Activated naive CD4-positive, alpha-beta T cell treated with Interleukin-2 at 50 U/mL for 16 hours (primary cell): ENCODE measurements around the gene CDH2.

Source experiments
- DNase-seq: peaks from one replicate; pipeline ENCODE4 v3.0.0-alpha.2; 2020

The CDH2 gene

DNA sequence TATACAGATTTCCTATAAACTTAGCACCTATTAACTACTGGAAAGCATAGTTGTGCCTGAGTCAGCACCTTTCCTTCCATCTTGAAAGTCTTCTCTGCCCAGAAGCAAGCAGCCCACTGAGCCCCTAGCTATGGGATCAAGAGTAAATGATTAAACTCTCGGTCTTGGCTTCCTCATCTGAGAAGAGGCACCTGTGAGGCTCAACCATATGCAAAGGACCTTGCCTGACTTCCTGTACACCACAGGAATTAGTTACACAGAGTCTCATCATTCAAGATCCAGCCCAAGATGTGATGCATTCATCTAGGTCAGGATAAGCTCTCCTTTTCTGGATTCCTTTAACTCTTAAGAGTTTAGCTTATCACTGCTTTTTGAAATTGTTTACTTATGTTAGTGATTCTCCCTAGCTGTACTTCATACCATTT, 96.0 kb downstream of the CDH2 start:
- no peak for DNase-seq

DNA sequence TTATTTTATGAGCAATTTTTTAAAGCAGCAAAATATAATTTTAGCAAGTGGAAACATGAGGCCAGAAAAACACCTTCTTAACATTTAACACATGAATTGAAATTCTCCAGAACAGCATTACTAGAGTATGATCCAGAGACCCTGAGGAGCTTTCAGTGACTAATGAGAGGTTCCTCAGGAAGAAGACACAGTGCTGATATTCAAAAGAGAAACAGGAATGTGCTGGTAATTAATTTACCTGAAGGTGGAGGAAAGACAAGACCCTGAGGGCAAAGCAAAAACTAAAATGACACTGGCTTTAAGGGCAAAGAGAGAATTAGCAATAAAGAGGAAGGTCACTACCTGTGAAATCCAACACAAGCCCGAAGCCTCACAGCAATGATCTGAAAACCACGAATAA, 97.0 kb downstream of the CDH2 start:
- DNase-seq, result no peak

DNA sequence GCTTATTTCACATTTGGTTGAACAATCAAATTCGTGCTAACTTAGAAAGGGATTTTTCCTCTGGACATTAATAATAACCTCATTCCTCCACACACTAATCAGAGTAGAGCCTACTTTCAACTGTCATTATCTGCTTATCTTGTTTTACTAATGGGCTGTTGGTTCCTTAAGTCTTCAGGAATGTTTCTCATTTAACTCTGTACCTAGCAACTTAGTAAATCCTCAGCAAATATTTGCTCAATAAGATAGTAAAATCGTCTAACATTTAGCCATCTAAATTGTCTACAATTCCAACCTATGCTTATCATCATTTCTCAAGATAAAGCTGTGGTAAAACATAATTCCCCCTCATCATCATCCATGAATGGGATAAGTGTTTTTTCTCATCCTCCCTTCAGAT, 98.1 kb downstream of the CDH2 start:
- no peak for DNase-seq

DNA sequence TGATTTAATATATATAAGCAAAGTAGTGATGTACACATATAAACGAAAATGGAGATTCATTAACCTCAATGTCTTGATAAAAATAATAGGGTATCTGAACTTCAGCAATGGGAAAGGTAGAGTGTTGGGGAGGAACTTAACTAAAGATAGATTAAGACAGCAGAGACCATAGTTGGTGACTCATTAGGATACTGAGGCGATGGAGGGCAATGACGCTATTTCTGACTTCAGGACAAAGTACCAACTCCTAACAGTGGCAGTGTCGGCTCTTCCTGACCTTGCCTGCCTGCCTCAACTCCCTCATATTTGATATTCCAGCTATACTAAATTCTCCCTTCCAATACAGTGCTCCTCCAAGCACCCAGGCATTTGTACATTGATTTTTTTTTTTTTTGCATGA, 98.6 kb downstream of the CDH2 start:
- DNase-seq, result no peak

DNA sequence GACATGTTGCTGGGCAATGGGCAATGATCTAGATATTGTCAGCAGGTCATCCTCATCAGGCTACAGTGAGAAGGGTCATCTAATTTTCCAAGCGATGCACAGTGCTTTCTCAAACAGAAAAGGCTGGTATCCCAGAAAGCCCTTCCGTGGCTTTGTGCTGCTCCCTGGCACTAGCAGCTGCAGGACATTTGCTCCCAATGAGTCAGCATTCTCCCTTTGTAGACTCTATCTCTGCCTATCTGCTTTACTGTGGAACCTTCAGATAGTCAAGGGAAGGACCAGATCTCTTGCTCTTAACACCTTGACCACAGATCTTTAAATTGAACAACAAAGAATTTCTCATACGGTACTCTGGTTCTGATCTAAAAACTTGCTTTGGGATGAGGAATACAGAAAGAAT, 101.4 kb downstream of the CDH2 start:
- DNase-seq, result no peak

DNA sequence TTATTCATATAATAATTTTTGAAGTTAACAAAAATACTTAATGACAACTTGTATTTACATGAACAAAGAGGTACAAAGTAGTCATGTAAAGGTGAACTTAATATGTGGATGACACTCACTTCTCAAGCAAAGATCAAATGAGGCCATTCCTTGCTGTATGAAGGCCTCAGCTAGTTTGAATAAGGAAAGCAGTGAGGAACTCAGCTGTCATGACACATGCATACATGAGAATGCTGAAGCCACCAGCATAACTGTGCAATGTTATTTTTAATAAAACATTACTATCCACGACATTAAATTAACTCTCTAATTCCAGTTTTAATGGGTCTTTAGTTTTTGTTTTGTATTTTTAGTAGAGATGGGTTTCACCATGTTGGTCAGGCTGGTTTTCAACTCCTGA, 102.9 kb downstream of the CDH2 start:
- DNase-seq, result no peak

DNA sequence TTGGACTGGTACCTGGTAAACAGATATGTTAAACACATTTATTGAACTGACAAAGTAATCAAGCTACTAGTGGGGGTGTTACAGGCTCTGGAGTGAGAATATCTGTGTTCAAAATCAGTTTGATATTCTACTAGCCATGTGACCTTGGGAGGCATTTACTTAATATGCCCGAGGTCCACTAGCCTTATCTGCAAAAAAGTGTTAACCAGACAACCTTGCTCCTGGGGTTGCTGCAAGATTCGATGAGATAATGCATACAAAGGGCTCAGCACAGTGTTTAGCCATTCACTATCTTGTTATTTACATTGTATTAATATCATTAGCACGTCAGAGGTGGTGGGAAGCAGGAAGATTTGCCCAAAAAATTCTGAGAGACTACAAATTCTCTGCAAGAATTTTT, 103.3 kb downstream of the CDH2 start:
- no peak for DNase-seq

DNA sequence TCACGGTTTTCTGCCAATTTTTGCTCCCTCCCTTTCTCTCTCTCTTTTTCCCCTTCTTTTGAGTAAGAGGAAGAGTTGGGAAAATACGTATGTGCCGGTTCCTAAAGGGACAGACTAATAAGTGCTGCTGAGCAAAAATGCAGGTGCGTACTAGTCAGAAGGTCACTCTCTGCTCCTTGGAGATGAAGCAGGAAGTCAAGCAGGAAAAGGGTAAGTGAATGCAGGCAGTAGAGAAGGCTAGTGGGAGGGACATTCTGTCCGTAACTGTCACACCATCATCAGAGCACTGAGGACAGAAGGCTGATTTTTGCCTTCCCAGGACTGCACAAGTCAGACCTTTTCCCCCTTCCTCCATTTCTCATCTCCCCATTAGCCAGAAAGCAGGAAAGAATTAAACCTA, 105.7 kb downstream of the CDH2 start:
- DNase-seq, result no peak

DNA sequence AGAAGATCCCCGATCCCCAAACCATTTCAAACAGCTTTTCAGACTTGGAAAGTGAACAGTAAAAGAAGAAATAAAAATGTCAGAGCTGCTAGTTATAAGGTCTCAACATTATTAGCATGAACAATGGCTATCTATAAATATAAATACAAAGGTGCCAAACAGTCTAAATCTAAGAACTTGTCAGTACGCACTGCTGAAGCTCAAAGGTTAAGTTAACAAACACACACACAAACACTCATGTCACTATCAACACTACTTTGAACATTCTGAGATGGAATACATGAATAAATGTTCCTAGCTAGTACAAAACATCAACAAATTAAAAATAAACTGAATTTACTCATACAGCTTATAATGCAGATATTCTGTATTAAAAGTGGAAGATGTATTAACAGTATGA, 108.7 kb downstream of the CDH2 start:
- no peak for DNase-seq

DNA sequence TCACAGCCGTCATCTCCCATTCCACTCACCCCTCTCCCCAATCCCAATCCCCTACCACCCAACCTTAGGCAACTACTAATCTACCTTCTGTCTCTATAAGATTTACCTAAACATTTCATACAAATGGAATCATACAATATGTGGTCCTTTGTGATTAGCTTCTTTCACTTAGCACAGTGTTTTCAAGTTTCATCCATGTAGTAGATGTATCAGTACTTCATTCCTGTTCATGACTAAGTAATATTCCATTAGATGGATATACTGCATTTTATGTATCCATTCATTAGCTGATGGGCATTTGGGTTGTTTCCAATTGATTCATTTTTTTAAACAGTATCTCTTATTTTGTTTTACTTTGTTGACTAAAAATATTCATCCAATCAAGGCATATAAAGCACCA, 109.6 kb downstream of the CDH2 start:
- no peak for DNase-seq

DNA sequence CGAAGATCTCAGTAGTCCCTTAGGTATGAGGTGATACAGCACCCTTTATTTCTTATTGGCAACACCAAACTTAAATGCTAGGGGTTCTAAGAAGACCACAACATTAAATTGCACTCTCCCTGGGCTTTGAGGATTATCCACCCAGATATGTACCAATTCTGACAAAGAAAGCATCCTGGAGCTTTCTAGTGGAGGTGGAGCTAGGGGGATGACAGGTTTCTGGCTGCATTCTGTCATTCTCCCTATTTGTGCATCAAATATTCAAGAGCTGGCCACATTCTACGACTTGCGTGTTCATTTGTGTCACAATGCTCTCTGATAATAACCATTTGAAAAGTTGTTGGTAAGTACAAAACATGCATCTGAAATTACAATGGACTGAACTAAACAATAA, 111.1 kb downstream of the CDH2 start:
- DNase-seq, result no peak

DNA sequence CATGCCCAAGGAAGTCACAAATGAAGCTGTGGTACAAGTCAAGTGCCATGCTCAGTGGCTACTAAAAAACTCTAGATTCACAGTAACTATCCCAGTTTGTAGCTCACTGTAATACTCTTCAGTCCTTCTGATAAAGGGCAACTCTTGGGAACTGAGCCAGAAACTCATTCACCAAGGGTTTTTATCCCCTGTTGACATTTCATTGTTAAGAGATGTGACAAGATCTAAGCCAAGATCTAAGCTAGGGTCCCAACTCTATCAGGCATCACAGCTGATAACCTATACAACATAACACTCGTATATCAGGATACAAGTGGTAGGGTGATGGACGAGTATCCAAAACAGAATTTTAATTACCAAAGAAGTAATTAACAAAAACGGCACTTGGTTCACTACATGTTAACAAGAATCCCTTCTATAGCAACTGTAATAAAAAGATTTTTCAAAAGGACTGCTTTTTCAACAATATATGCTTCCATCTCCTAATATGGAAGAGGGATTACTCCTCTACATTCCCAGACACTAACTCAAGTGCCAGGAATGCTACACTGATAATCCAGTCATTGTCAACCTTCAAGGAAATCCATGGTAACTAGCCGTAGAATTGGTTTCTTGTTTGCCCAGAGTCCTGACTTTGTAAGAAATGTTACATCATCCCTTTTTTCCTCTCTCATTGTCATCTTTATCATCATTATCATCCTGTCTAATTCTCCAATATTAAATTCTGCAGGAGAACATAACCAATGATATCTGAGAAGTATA, 111.7 kb downstream of the CDH2 start:
- DNase-seq, result no peak

DNA sequence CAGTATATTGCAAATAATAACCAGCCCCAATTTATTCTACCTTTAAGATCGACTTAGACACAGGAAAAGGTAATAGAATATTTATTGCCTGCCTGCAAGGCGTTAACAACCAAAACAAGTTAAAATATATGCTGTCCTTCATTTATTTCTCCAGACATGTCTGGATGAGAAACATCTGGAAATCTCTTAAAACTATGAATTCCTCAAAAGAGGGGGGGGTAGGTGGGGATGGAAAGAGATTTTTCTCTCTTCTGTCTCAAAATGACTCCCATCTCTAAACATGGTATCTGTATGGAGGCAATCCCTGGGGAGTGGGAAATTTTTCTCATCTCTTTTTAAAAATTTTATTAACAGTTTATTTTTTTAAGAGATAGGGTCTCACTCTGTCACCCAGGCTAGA, 113.0 kb downstream of the CDH2 start:
- no peak for DNase-seq

DNA sequence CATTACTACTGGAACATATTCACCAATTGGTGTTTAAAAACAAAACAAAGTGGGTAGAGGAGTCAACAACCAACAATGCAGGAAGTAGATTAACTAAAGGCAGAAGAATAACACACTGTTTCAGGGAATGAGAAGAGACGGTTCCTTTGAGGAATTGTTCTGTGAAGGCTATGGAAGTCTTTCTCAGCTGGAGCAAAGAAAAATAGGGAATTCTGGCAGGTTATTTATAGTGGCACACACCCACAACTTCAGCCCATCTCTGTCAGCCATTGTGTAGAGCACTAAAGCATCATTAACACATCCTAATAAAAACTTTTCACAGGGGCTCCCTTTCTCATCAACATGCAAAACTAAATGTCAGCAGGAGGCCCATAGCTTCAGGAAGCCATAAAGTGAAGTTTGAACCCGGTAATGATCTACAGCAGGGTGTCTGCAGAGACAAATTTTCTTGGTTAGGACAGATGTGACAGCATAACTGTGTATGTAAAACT, 113.6 kb downstream of the CDH2 start:
- DNase-seq, result no peak

DNA sequence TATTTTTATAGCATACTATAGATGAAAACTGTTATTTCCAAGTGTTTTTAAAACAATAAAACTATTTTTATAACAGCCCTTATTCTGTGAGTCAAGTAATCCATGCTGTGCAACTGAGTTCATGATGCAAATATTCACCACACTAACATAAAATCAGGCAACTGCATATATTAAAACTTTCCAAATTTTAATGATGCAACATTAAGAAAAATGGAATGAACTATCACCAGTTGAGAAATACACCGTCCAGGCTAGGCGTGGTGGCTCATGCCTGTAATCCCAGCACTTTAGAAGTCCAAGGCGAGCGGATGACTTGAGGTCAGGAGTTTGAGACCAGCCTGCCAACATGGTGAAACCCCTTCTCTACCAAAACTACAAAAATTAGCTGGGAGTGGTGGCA, 114.5 kb downstream of the CDH2 start:
- DNase-seq, result no peak

DNA sequence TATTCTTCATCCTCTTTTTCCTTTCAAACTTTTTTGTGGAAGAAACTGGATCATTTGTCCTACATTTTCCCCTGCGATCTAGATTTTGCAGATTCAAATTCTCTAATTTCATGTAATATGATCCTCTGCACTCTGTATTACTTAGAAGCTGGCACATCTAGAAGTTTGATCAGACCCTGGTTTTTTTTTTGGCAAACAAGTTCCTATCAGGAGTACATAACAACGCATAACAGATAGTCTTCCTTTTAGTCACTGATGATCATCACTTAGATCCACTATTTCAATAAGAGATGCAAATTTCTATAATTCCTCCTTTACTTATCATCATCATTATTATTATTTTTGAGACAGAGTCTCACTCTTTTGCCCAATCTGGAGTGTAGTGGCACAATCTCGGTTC, 117.1 kb downstream of the CDH2 start:
- no peak for DNase-seq

DNA sequence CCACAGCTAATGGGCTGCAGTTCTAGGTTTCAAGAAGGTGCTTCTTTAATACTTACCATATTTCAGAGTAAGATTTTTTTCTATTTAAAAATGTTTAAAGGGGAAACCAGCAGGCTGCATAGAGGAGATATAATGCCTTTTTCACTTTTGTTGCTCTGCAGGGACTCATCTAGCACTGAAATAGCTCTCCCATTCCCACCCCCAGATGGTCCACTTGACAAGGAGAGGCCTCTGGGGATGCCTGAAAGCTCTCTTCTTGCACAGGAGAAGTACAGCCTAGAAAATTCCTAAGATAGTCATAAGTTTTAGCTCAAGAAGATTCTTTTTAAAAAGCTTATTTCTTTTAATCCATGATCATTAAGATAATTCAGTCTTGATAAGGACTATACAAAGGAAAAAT, 126.4 kb downstream of the CDH2 start:
- no peak for DNase-seq

DNA sequence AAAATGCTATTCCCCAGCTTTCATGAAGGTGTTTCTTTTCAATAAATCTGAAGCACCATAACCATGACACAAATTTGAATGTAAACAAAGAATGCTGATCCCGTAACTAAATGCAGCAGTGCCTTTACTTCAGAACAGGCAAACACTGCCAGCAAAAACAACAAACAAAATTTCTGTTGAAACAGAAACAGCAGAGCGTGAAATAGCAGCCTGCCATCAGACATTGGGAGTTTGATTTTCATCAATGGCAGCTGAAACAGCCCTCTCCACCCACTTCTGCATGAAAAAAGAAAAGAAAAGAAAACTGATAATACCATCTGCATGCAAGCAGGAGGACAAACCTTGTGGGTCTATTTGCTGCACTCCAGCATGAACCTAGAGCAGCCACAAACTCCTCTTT, 128.3 kb downstream of the CDH2 start:
- DNase-seq, result no peak

DNA sequence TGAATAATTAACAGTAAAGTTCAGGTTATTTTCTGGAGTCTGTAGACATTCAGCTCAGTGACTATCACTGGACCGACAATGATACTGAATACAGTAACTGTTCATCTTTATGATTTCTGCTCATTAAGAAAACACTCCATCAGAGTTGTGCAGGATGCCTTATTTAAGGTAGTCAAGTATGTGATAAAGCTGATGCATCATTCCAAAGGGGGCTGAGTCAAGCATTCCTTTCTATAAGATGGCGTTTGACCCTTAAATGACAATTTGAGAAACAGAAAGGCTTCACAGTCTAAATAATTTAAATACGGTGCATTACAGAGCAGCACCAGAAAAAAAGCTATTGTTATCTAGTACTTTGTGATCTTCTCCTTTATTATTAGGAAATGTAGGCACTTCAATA, 131.1 kb downstream of the CDH2 start:
- no peak for DNase-seq

DNA sequence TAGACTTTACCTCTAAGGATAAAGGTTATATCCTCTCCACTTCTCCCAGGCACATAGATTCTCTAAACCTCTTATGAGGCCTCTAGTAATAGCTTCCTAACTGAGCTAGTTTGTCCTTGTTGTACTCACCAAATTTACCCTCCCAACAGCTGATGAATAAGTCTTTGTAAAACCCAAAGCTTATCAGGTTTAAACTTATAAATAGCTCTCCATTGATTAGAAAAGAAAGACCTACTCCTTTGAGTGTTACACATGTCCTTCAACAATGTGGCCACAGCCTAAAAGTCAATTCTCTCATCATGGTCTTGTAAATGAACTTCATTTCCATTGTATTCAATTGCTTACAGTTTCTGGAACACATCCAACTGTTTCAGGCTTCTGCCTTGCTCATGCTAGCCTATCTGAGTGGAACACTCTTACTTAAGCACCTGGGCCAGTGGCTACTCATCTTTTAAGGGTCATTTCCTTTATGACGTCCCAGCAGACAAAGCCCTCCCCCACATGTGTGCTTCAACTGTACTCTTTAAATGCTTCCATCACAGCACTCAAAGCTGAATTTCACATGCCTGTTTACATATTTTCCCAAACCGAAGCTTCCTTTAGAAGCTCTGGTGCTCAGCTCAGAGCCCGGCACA, 131.6 kb downstream of the CDH2 start:
- DNase-seq, result no peak

DNA sequence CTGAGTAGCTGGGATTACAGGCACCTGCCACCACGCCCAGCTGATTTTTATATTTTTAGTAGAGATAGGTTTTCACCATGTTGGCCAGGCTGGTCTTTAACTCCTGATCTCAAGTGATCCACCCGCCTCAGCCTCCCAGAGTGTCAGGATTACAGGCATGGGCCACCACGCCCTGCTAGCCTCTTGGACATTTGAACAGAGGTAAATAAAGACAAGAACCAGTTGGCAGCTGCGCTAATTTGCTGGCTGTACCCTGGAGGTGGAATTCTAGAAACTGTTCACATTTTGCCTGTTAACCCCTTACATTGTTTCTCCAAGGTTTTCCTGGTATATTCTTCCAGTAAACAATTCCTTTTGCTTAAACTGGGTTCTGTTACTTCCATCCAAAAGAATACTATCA, 132.9 kb downstream of the CDH2 start:
- no peak for DNase-seq

DNA sequence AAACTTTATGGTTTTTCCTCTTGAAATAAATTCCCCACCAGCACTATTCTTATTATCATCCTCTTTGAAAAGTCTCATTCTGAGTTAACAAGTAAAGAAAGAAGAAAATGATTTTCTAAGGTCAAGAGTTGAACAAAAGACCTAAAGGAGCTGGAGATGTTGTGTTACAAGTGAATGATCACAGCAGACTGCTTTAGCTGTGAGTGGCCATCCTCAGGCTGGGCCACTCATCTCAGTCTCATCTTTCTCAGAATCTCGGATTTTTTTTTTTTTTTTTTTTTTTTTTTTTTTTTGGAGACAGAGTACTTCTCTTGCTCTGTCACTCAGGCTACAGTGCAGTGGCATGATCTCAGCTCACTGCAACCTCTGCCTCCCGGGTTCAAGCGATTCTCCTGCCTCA, 133.3 kb downstream of the CDH2 start:
- no peak for DNase-seq

DNA sequence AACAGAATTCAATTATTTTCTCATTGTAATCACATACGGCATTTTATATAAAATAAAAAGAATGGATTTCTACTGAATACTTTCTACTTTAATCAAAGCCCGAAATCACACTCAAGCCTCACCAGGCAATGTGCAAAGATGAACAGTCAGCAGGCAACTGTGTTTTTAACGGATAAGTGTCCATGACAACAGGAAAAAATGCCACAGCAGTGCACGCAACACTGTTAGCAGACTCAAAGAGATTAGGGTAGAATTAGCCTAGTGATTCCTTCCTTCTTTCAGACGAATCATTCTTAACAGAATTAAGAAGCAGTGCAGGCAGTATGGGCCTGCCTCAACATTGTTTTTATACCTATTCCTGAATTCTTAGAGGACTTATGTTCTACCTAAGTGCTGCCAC, 135.6 kb downstream of the CDH2 start:
- no peak for DNase-seq

DNA sequence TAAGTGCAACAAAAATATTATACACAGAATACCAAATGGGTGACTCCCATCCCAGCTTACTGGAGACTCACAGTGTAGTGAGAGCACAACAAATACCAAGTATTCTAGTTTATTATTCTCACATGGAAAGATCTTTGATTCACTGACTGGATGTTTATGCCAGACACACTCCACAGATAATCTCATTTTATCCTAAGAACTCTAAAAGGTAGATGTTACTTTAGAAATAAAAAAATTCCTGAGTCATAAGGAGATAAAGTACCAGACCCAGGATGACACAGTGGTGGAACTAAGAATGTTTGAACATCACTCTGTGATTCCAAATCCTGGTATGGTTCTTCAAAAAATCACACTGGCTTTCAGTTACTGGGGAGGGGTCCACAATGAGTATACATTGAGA, 136.2 kb downstream of the CDH2 start:
- no peak for DNase-seq

DNA sequence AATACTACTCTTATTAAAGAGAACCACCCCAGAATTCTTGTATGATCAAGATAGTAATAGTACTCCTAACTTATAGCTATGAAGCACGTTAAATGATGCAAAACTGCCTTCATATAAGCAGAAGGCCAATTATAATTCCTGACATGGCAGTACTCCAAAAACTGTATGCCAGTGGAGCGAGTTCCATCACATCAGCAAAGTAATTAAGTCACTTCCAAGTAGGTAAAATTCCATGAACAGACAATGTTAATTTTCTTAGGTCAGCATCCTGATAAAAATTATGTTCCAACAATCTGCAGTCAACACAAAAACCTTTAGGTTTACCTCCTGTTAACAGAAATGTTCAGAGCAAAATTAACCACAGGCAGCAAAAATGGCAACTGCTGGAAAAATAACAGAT, 136.7 kb downstream of the CDH2 start:
- no peak for DNase-seq
